Small intestine (tissue), 7 donors: Measurements from ENCODE around the gene FADS2. TPM values are rescaled to one million over a fixed set of nuclear protein-coding genes. Genes with fewer than 3 reads are reported as not detected.

Experiments used
- DNase-seq, 2 donors: peaks; one replicate each; pipeline versions ENCODE4 v3.0.0 to v3.0.0-alpha.2; 2013
- FAIRE-seq: peaks from 2 replicates; lab custom pipeline; 2012; peaks lifted over from hg19 to GRCh38; lab: Jason Lieb, UNC
- H3K27ac ChIP-seq, 3 donors: one replicate each; pipeline ENCODE4 v1.5.1; 2013; ENCODE audit warnings: low read length in 2 of 3, mild to moderate bottlenecking in 2 of 3, control low read depth in 1 of 3, inconsistent platforms in 1 of 3, low read depth in 1 of 3, moderate library complexity in 1 of 3
- H3K27me3 ChIP-seq, 3 donors: one replicate each; pipeline ENCODE4 v1.6.1; 2013; ENCODE audit warnings: low read length in 3 of 3, inconsistent platforms in 1 of 3; ENCODE audit not compliant: control insufficient read depth in 3 of 3, insufficient read depth in 3 of 3
- H3K36me3 ChIP-seq, 3 donors: one replicate each; pipeline ENCODE4 v1.6.1; 2013; ENCODE audit warnings: low read length in 3 of 3, inconsistent platforms in 1 of 3, low read depth in 1 of 3, mild to moderate bottlenecking in 1 of 3, moderate library complexity in 1 of 3; ENCODE audit not compliant: control insufficient read depth in 3 of 3, insufficient read depth in 2 of 3
- H3K4me1 ChIP-seq, 3 donors: one replicate each; pipeline ENCODE4 v1.6.1; 2013; ENCODE audit warnings: low read length in 2 of 3, inconsistent platforms in 1 of 3, low read depth in 1 of 3, mild to moderate bottlenecking in 1 of 3, moderate library complexity in 1 of 3; ENCODE audit not compliant: control insufficient read depth in 3 of 3, insufficient read depth in 2 of 3
- H3K4me3 ChIP-seq, 3 donors: one replicate each; pipeline ENCODE4 v1.5.1; 2013; ENCODE audit warnings: low read length in 3 of 3, control low read depth in 1 of 3, inconsistent platforms in 1 of 3, low read depth in 1 of 3, mild to moderate bottlenecking in 1 of 3, moderate library complexity in 1 of 3
- H3K9me3 ChIP-seq, 2 donors: one replicate each; pipeline ENCODE4 v1.6.1; 2013; ENCODE audit warnings: low read depth in 1 of 2, low read length in 1 of 2; ENCODE audit not compliant: control insufficient read depth in 2 of 2, insufficient read depth in 1 of 2
- WGBS, 3 donors: extraction: QIAGEN DNeasy Blood & Tissue Kit; methylation state at CpG; one replicate each; pipeline ENCODE4 v1.1.7; 2013; 5-methylcytosine and 5-hydroxymethylcytosine counted together
- polyA plus RNA-seq, 4 donors: library from polyadenylated mRNA; stranded (reverse) in 3 of 4; unstranded in 1 of 4; fragments of 200-250 nt in 3 of 4; fragments of 120-200 nt in 1 of 4; gene quantifications; one replicate each; pipeline versions ENCODE4 v1.2.1 to v1.2.3, GENCODE V29; 2013
- donor health status: healthy with polysubstance abuse.
- donor health status: control.
- donor health status: control.
- donor health status: Bipolar disorder and iron deficiency.
- donor health status: healthy.

Gene FADS2
- polyA plus RNA-seq, 4 donors, result 2.4 to 147 (median 7.7) TPM

GRCh38 chr11:61911128-61911700 lies 83.1 kb downstream of the FADS2 start:
- FAIRE-seq, result no peak
- H3K36me3 ChIP-seq, result peaks cover 0 to 38% (median 0%) of the 10 kb centered on the region in 3 donors
- no peak overlapping the region for H3K4me3 ChIP-seq
- no peak for DNase-seq
- no peaks in the 10 kb centered on the region for H3K9me3 ChIP-seq
- H3K27me3 ChIP-seq, result peaks cover 0 to under 1% (median 0%) of the 10 kb centered on the region in 3 donors
- peaks cover 0 to 13% (median 0%) of the 10 kb centered on the region in 3 donors for H3K4me1 ChIP-seq
- peak overlapping the region in 1 of 3 donors; percentile 8 for H3K27ac ChIP-seq
- 77% methylated on average over 7 of the region's 7 CpGs for WGBS, 3 donors

GRCh38 chr11:61911701-61912529 lies 83.8 kb downstream of the FADS2 start:
- Histone ChIP-seq H3K27ac (no peak overlapping the region), H3K4me1 (peaks cover 0 to 13% (median 0%) of the 10 kb centered on the region in 3 donors), H3K9me3 (no peaks in the 10 kb centered on the region), H3K36me3 (peaks cover 0 to 31% (median 0%) of the 10 kb centered on the region in 3 donors), H3K27me3 (peaks cover 0 to 7% (median 0%) of the 10 kb centered on the region in 3 donors), H3K4me3 (no peak overlapping the region)
- FAIRE-seq (no peak), DNase-seq (no peak)
- WGBS, 3 donors, result 74 to 85% (median 79%) methylated on average over 16 to 17 of the region's 17 CpGs

- DNase-seq (no peak), FAIRE-seq (no peak)
- Histone ChIP-seq H3K4me1 (peaks cover 0 to 13% (median 0%) of the 10 kb centered on the region in 3 donors), H3K27ac (no peak overlapping the region), H3K36me3 (peaks cover 0 to 25% (median 0%) of the 10 kb centered on the region in 3 donors), H3K4me3 (no peak overlapping the region), H3K9me3 (no peaks in the 10 kb centered on the region), H3K27me3 (peaks cover 0 to 9% (median 0%) of the 10 kb centered on the region in 3 donors)
- WGBS, 3 donors, result 76 to 79% (median 76%) methylated on average over 6 of the region's 6 CpGs
Measured at GRCh38 chr11:61912530-61912898, 84.4 kb downstream of the FADS2 start.

- FAIRE-seq (no peak), DNase-seq (no peak)
- Histone ChIP-seq H3K36me3 (peaks cover 0 to 19% (median 0%) of the 10 kb centered on the region in 3 donors), H3K4me3 (no peak overlapping the region), H3K4me1 (peaks cover 0 to 19% (median 0%) of the 10 kb centered on the region in 3 donors), H3K9me3 (no peaks in the 10 kb centered on the region), H3K27ac (no peak overlapping the region), H3K27me3 (peaks cover 0 to 14% (median 0%) of the 10 kb centered on the region in 3 donors)
- WGBS, 3 donors, result 79 to 85% (median 84%) methylated on average over 16 to 18 of the region's 18 CpGs
Measured at GRCh38 chr11:61912991-61913698, 85.0 kb downstream of the FADS2 start.

GRCh38 chr11:61913699-61914395 lies 85.7 kb downstream of the FADS2 start:
- Histone ChIP-seq H3K4me1 (peaks cover 0 to 20% (median 0%) of the 10 kb centered on the region in 3 donors), H3K36me3 (peaks cover 0 to 16% (median 0%) of the 10 kb centered on the region in 3 donors), H3K27ac (no peak overlapping the region), H3K4me3 (no peak overlapping the region), H3K27me3 (peaks cover 0 to 20% (median 0%) of the 10 kb centered on the region in 3 donors), H3K9me3 (no peaks in the 10 kb centered on the region)
- 78 to 81% (median 81%) methylated on average over 8 of the region's 8 CpGs for WGBS, 3 donors
- DNase-seq (no peak), FAIRE-seq (no peak)

- Histone ChIP-seq H3K27me3 (peaks cover 0 to 26% (median 0%) of the 10 kb centered on the region in 3 donors), H3K36me3 (peaks cover 0 to 16% (median 0%) of the 10 kb centered on the region in 3 donors), H3K4me1 (peaks cover 0 to 21% (median 0%) of the 10 kb centered on the region in 3 donors), H3K4me3 (no peak overlapping the region), H3K9me3 (no peaks in the 10 kb centered on the region), H3K27ac (no peak overlapping the region)
- FAIRE-seq (no peak), DNase-seq (no peak)
- WGBS, 3 donors, result 79 to 84% (median 83%) methylated on average over 7 of the region's 7 CpGs
Measured at GRCh38 chr11:61914471-61915171, 86.5 kb downstream of the FADS2 start.

GRCh38 chr11:61916737-61917333 lies 88.7 kb downstream of the FADS2 start:
- FAIRE-seq (no peak), DNase-seq (no peak)
- peak overlapping the region in 2 of 3 donors; percentile 53 to 54 for H3K4me3 ChIP-seq
- no peaks in the 10 kb centered on the region for H3K9me3 ChIP-seq
- H3K4me1 ChIP-seq, result peaks cover 0 to 39% (median 0%) of the 10 kb centered on the region in 3 donors
- peaks cover 0 to 8% (median 0%) of the 10 kb centered on the region in 3 donors for H3K36me3 ChIP-seq
- H3K27ac ChIP-seq, result no peak overlapping the region
- H3K27me3 ChIP-seq, result peaks cover 0 to 26% (median 0%) of the 10 kb centered on the region in 3 donors
- 7 to 10% (median 7%) methylated on average over 23 to 32 of the region's 32 CpGs for WGBS, 3 donors
